Activated B cell treated with CpG ODN at 0.5 μM for 24 hours (primary cell): ENCODE measurements around the gene ADAMTS17. TPM values are rescaled to one million over a fixed set of nuclear protein-coding genes. Genes with fewer than 3 reads are reported as not detected.

Experiments used
- ATAC-seq: fragments of 200-7000 bp; cut with Tn5 transposase; one replicate; pipeline ENCODE4 v1.10.0; 2021; ENCODE audit warnings: low read depth, mild to moderate bottlenecking, moderate library complexity
- CTCF ChIA-PET: fragments of 350-600 bp; sonication (Branson Sonifier 250); formaldehyde crosslinking; loops from one replicate; lab custom pipeline; 2021; ENCODE audit warnings: antibody characterized with exemption; lab: Charles Lee
- POLR2A ChIA-PET: fragments of 350-600 bp; sonication (Branson Sonifier 250); formaldehyde crosslinking; loops from one replicate; lab custom pipeline; 2021; ENCODE audit warnings: antibody characterized with exemption; lab: Charles Lee
- DNase-seq: peaks from one replicate; pipeline ENCODE4 v3.0.0; 2022
- H3K27ac Mint-ChIP-seq: one replicate; pipeline ENCODE4 v1.8.0; 2020; ENCODE audit warnings: mixed read lengths
- H3K27me3 Mint-ChIP-seq: one replicate; pipeline ENCODE4 v1.8.0; 2021; ENCODE audit warnings: mixed read lengths
- H3K36me3 Mint-ChIP-seq: one replicate; pipeline ENCODE4 v1.8.0; 2021; ENCODE audit warnings: low read depth, mixed read lengths
- H3K4me1 Mint-ChIP-seq: one replicate; pipeline ENCODE4 v1.8.0; 2021; ENCODE audit warnings: mixed read lengths
- H3K4me3 Mint-ChIP-seq: one replicate; pipeline ENCODE4 v1.8.0; 2020; ENCODE audit warnings: mild to moderate bottlenecking, mixed read lengths
- H3K9me3 Mint-ChIP-seq: one replicate; pipeline ENCODE4 v1.8.0; 2020; ENCODE audit warnings: mixed read lengths
- CTCF ChIP-seq: fragments of 200-600 bp; IDR thresholded peaks from one replicate; pipeline ENCODE4 v1.8.0; 2022; ENCODE audit warnings: antibody characterized with exemption, mild to moderate bottlenecking
- intact Hi-C: fragments of 100-400 bp; cut with micrococcal nuclease; formaldehyde crosslinking; loops from one replicate; pipeline ENCODE4 v1.15.1; 2024
- total RNA-seq: library from RNA; stranded (reverse); gene quantifications from 2 replicates; pipeline ENCODE4 v1.2.3, GENCODE V29; 2022

Gene ADAMTS17
- total RNA-seq, 1 donor from 2014 or later = 1.6 TPM

- POLR2A ChIA-PET = no interaction called here
- Mint-ChIP-seq H3K4me3 (no peak overlapping the region), H3K9me3 (peaks cover 4% of the 10 kb centered on the region), H3K27me3 (peaks cover 6% of the 10 kb centered on the region), H3K4me1 (no peaks in the 10 kb centered on the region), H3K27ac (no peak overlapping the region), H3K36me3 (no peaks in the 10 kb centered on the region)
- CTCF ChIA-PET = no interaction called here
- TF ChIP-seq CTCF = no peak
- intact Hi-C loops = no loop called here
- no peak for DNase-seq
- no peak for ATAC-seq
Observed at GRCh38 chr15:100169615-100170290, 172.0 kb downstream of the ADAMTS17 start.

GRCh38 chr15:100168787-100169186 is 173.0 kb downstream of the ADAMTS17 start:
- no peak for ATAC-seq
- ChIA-PET CTCF (no interaction called here), POLR2A (no interaction called here)

GRCh38 chr15:100167884-100168375 is 173.8 kb downstream of the ADAMTS17 start:
- Mint-ChIP-seq H3K27me3 (peaks cover 6% of the 10 kb centered on the region), H3K27ac (no peak overlapping the region), H3K36me3 (no peaks in the 10 kb centered on the region), H3K4me3 (no peak overlapping the region), H3K9me3 (peaks cover 4% of the 10 kb centered on the region), H3K4me1 (no peaks in the 10 kb centered on the region)
- ATAC-seq (no peak), DNase-seq (no peak)
- intact Hi-C loops = no loop called here
- no peak for TF ChIP-seq CTCF
- CTCF ChIA-PET = no interaction called here
- POLR2A ChIA-PET = no interaction called here

More at GRCh38 chr15:100168787-100169186, 173.0 kb downstream of the ADAMTS17 start:
- H3K27me3 Mint-ChIP-seq = peaks cover 6% of the 10 kb centered on the region
- no peak overlapping the region for H3K27ac Mint-ChIP-seq
- no peak for DNase-seq
- intact Hi-C loops = no loop called here
- no peak for TF ChIP-seq CTCF
- H3K4me1 Mint-ChIP-seq = no peaks in the 10 kb centered on the region
- no peaks in the 10 kb centered on the region for H3K36me3 Mint-ChIP-seq
- H3K4me3 Mint-ChIP-seq = no peak overlapping the region
- H3K9me3 Mint-ChIP-seq = peaks cover 4% of the 10 kb centered on the region

GRCh38 chr15:100166313-100166712 is 175.5 kb downstream of the ADAMTS17 start:
- peaks cover 6% of the 10 kb centered on the region for H3K27me3 Mint-ChIP-seq
- intact Hi-C loops = no loop called here
- no peaks in the 10 kb centered on the region for H3K36me3 Mint-ChIP-seq
- no peak overlapping the region for H3K27ac Mint-ChIP-seq
- no peaks in the 10 kb centered on the region for H3K9me3 Mint-ChIP-seq
- ATAC-seq (no peak), DNase-seq (no peak)
- H3K4me3 Mint-ChIP-seq = no peak overlapping the region
- no peaks in the 10 kb centered on the region for H3K4me1 Mint-ChIP-seq
- POLR2A ChIA-PET = no interaction called here
- CTCF ChIA-PET = no interaction called here
- TF ChIP-seq CTCF = no peak

GRCh38 chr15:100163961-100164360 is 177.8 kb downstream of the ADAMTS17 start:
- Mint-ChIP-seq H3K27ac (no peak overlapping the region), H3K4me3 (no peak overlapping the region), H3K36me3 (no peaks in the 10 kb centered on the region), H3K9me3 (no peaks in the 10 kb centered on the region), H3K4me1 (no peaks in the 10 kb centered on the region), H3K27me3 (peaks cover 6% of the 10 kb centered on the region)
- intact Hi-C loops = no loop called here
- CTCF ChIA-PET = no interaction called here
- ATAC-seq (no peak), DNase-seq (no peak)
- TF ChIP-seq CTCF = no peak
- POLR2A ChIA-PET = no interaction called here
